ENCODE results near the gene CXCL17. TPM values are rescaled to one million over a fixed set of nuclear protein-coding genes. Genes with fewer than 3 reads are reported as not detected.

CXCL17 gene
- total RNA-seq, 1 donor from 2014 or later: not detected

- no peaks in the 10 kb centered on the region for H3K36me3 Mint-ChIP-seq (ENCODE audit: low read depth)
- DNase-seq (ENCODE audit: low spot score): no peak
- H3K27ac Mint-ChIP-seq (ENCODE audit: unreplicated experiment): no peak overlapping the region
- no peaks in the 10 kb centered on the region for H3K27me3 Mint-ChIP-seq (ENCODE audit: low read depth)
- no peaks in the 10 kb centered on the region for H3K9me3 Mint-ChIP-seq (ENCODE audit: low read depth)
- no peak overlapping the region for H3K4me3 Mint-ChIP-seq (ENCODE audit: unreplicated experiment)
- TF ChIP-seq, protein P1, sequence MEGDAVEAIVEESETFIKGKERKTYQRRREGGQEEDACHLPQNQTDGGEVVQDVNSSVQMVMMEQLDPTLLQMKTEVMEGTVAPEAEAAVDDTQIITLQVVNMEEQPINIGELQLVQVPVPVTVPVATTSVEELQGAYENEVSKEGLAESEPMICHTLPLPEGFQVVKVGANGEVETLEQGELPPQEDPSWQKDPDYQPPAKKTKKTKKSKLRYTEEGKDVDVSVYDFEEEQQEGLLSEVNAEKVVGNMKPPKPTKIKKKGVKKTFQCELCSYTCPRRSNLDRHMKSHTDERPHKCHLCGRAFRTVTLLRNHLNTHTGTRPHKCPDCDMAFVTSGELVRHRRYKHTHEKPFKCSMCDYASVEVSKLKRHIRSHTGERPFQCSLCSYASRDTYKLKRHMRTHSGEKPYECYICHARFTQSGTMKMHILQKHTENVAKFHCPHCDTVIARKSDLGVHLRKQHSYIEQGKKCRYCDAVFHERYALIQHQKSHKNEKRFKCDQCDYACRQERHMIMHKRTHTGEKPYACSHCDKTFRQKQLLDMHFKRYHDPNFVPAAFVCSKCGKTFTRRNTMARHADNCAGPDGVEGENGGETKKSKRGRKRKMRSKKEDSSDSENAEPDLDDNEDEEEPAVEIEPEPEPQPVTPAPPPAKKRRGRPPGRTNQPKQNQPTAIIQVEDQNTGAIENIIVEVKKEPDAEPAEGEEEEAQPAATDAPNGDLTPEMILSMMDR (IDR thresholded peaks at IDR 0.05): no peak
- H3K4me1 Mint-ChIP-seq (ENCODE audit: low read depth): peaks cover 4% of the 10 kb centered on the region
Observed at GRCh38 chr19:42411581-42412178, 31.1 kb downstream of the CXCL17 start.

- no peaks in the 10 kb centered on the region for H3K9me3 Mint-ChIP-seq (ENCODE audit: low read depth)
- H3K36me3 Mint-ChIP-seq (ENCODE audit: low read depth): no peaks in the 10 kb centered on the region
- DNase-seq (ENCODE audit: low spot score): no peak
- peaks cover 4% of the 10 kb centered on the region for H3K4me1 Mint-ChIP-seq (ENCODE audit: low read depth)
- TF ChIP-seq, protein P1 (IDR thresholded peaks at IDR 0.05): no peak
- H3K27ac Mint-ChIP-seq (ENCODE audit: unreplicated experiment): no peak overlapping the region
- no peaks in the 10 kb centered on the region for H3K27me3 Mint-ChIP-seq (ENCODE audit: low read depth)
- no peak overlapping the region for H3K4me3 Mint-ChIP-seq (ENCODE audit: unreplicated experiment)
Observed at GRCh38 chr19:42410371-42410770, 32.4 kb downstream of the CXCL17 start.

DNA sequence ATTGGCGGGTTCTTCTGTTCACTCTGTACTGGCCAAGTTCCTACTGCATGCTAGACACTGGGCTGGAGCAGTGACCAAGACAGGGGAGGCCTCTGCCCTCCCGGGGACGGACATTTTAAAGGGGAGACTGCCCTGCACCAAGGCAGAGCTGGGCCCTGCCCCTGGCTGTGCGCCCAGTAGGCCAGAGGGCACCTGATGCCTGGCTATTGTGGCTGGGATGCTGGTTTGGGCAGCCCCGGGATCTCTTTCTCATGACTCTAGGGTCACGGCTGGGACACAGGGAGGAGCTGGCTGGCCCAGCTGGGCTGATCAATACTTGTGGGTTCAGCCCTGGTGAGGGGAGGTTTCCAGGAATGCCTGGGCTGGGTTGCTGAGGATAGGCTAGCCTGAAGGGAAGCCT lies 33.3 kb downstream of the CXCL17 start:
- H3K4me3 Mint-ChIP-seq (ENCODE audit: unreplicated experiment): no peak overlapping the region
- no peak overlapping the region for H3K27ac Mint-ChIP-seq (ENCODE audit: unreplicated experiment)
- H3K36me3 Mint-ChIP-seq (ENCODE audit: low read depth): no peaks in the 10 kb centered on the region
- no peaks in the 10 kb centered on the region for H3K9me3 Mint-ChIP-seq (ENCODE audit: low read depth)
- H3K4me1 Mint-ChIP-seq (ENCODE audit: low read depth): peaks cover 4% of the 10 kb centered on the region
- TF ChIP-seq, protein P1 (IDR thresholded peaks at IDR 0.05): no peak
- no peak for DNase-seq (ENCODE audit: low spot score)
- H3K27me3 Mint-ChIP-seq (ENCODE audit: low read depth): no peaks in the 10 kb centered on the region

- H3K27ac Mint-ChIP-seq (ENCODE audit: unreplicated experiment): no peak overlapping the region
- DNase-seq (ENCODE audit: low spot score): no peak
- no peaks in the 10 kb centered on the region for H3K9me3 Mint-ChIP-seq (ENCODE audit: low read depth)
- H3K4me3 Mint-ChIP-seq (ENCODE audit: unreplicated experiment): no peak overlapping the region
- no peaks in the 10 kb centered on the region for H3K27me3 Mint-ChIP-seq (ENCODE audit: low read depth)
- H3K4me1 Mint-ChIP-seq (ENCODE audit: low read depth): peaks cover 4% of the 10 kb centered on the region
- H3K36me3 Mint-ChIP-seq (ENCODE audit: low read depth): no peaks in the 10 kb centered on the region
- TF ChIP-seq, protein P1 (IDR thresholded peaks at IDR 0.05): no peak
Observed at GRCh38 chr19:42407816-42408175, 35.0 kb downstream of the CXCL17 start.

- H3K4me3 Mint-ChIP-seq (ENCODE audit: unreplicated experiment): no peak overlapping the region
- no peak for DNase-seq (ENCODE audit: low spot score)
- no peaks in the 10 kb centered on the region for H3K36me3 Mint-ChIP-seq (ENCODE audit: low read depth)
- no peak overlapping the region for H3K27ac Mint-ChIP-seq (ENCODE audit: unreplicated experiment)
- H3K9me3 Mint-ChIP-seq (ENCODE audit: low read depth): no peaks in the 10 kb centered on the region
- TF ChIP-seq, protein P1 (IDR thresholded peaks at IDR 0.05): no peak
- H3K4me1 Mint-ChIP-seq (ENCODE audit: low read depth): peaks cover 2% of the 10 kb centered on the region
- no peaks in the 10 kb centered on the region for H3K27me3 Mint-ChIP-seq (ENCODE audit: low read depth)
Observed at GRCh38 chr19:42407085-42407815, 35.5 kb downstream of the CXCL17 start.

Measured in chondrocyte (in vitro differentiated cells).